Osteocyte (in vitro differentiated cells): ENCODE results near the gene OR4C6. TPM values are rescaled to one million over a fixed set of nuclear protein-coding genes. Genes with fewer than 3 reads are reported as not detected.

ENCODE experiments used
- DNase-seq: peaks from one replicate; pipeline ENCODE4 v3.0.0; 2021; ENCODE audit warnings: mixed read lengths; ENCODE audit not compliant: unreplicated experiment; ENCODE audit errors: extremely low spot score
- H3K27ac Mint-ChIP-seq: one replicate; pipeline ENCODE4 v1.8.0; 2021; ENCODE audit warnings: mild to moderate bottlenecking, mixed read lengths; ENCODE audit not compliant: unreplicated experiment
- H3K27me3 Mint-ChIP-seq: one replicate; pipeline ENCODE4 v1.8.0; 2021; ENCODE audit warnings: mixed read lengths; ENCODE audit not compliant: unreplicated experiment
- H3K36me3 Mint-ChIP-seq: one replicate; pipeline ENCODE4 v1.8.0; 2021; ENCODE audit warnings: mixed read lengths; ENCODE audit not compliant: unreplicated experiment
- H3K4me1 Mint-ChIP-seq: one replicate; pipeline ENCODE4 v1.8.0; 2021; ENCODE audit warnings: mixed read lengths; ENCODE audit not compliant: unreplicated experiment
- H3K4me3 Mint-ChIP-seq: one replicate; pipeline ENCODE4 v1.8.0; 2021; ENCODE audit warnings: mild to moderate bottlenecking, moderate library complexity, mixed read lengths; ENCODE audit not compliant: unreplicated experiment
- H3K9me3 Mint-ChIP-seq: one replicate; pipeline ENCODE4 v1.8.0; 2021; ENCODE audit warnings: mixed read lengths; ENCODE audit not compliant: unreplicated experiment
- total RNA-seq: library from RNA; stranded (reverse); gene quantifications from 2 replicates; pipeline ENCODE4 v1.2.1, GENCODE V29; 2021
- TF ChIP-seq, protein P1 (sequence below): fragments of 200-600 bp; sonication (generic); IDR thresholded peaks from 2 replicates; pipeline ENCODE4 v1.5.0; 2021; ENCODE audit warnings: antibody characterized with exemption, mild to moderate bottlenecking, moderate library complexity

The OR4C6 gene
- total RNA-seq, 1 donor from 2014 or later, result not detected

DNA sequence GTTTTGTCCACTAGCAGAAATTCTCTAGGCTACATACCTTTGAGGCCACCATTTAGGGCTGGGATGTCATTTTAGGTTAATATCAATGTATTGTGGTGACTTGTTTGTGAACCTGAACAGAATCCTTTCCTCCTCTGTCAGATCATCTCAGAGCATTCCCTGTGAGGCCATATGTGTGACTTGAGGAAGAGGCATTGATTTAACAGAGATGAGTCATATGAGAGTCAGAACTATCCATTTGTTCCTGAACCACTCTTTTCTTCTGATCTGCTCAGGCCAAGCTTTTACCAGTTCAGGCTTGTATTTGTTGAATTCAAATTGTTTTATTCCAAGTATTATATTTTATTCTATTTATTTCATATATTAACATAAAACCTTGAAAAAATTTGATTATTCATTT, 6.9 kb upstream of the OR4C6 start:
- Mint-ChIP-seq H3K9me3 (peaks cover 6% of the 10 kb centered on the region), H3K36me3 (no peaks in the 10 kb centered on the region), H3K27me3 (no peaks in the 10 kb centered on the region), H3K4me1 (no peaks in the 10 kb centered on the region), H3K27ac (no peak overlapping the region), H3K4me3 (no peak overlapping the region)
- DNase-seq, result no peak
- TF ChIP-seq, protein P1, sequence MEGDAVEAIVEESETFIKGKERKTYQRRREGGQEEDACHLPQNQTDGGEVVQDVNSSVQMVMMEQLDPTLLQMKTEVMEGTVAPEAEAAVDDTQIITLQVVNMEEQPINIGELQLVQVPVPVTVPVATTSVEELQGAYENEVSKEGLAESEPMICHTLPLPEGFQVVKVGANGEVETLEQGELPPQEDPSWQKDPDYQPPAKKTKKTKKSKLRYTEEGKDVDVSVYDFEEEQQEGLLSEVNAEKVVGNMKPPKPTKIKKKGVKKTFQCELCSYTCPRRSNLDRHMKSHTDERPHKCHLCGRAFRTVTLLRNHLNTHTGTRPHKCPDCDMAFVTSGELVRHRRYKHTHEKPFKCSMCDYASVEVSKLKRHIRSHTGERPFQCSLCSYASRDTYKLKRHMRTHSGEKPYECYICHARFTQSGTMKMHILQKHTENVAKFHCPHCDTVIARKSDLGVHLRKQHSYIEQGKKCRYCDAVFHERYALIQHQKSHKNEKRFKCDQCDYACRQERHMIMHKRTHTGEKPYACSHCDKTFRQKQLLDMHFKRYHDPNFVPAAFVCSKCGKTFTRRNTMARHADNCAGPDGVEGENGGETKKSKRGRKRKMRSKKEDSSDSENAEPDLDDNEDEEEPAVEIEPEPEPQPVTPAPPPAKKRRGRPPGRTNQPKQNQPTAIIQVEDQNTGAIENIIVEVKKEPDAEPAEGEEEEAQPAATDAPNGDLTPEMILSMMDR, result no peak

GRCh38 chr11:55658031-55658573, 3.9 kb upstream of the OR4C6 start:
- Mint-ChIP-seq H3K27me3 (no peaks in the 10 kb centered on the region), H3K4me3 (no peak overlapping the region), H3K4me1 (no peaks in the 10 kb centered on the region), H3K27ac (no peak overlapping the region), H3K9me3 (peaks cover 3% of the 10 kb centered on the region), H3K36me3 (no peaks in the 10 kb centered on the region)
- TF ChIP-seq, protein P1, result no peak
- no peak for DNase-seq

DNA sequence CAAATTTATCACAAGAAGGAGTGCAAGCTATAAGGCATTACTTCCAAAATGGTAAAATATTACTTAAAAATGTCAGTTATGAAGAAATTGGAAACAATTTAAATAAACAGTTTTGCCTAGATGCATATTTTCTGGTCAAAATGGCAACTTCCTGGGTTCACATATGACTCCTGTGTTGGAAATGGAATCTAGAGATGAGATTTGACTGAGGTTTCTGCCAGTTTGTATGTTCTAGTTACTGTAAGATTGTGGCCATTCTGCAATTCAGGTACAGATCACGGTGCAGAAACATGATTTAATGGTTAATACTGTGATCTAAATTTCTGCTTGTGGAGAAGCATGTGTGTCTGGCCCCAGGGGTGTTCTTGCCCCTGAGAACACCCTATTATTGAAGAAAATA, 3.4 kb upstream of the OR4C6 start:
- H3K36me3 Mint-ChIP-seq, result no peaks in the 10 kb centered on the region
- DNase-seq, result no peak
- no peaks in the 10 kb centered on the region for H3K4me1 Mint-ChIP-seq
- TF ChIP-seq, protein P1, result no peak
- H3K27me3 Mint-ChIP-seq, result no peaks in the 10 kb centered on the region
- H3K27ac Mint-ChIP-seq, result no peak overlapping the region
- H3K9me3 Mint-ChIP-seq, result peaks cover 5% of the 10 kb centered on the region
- no peak overlapping the region for H3K4me3 Mint-ChIP-seq

DNA sequence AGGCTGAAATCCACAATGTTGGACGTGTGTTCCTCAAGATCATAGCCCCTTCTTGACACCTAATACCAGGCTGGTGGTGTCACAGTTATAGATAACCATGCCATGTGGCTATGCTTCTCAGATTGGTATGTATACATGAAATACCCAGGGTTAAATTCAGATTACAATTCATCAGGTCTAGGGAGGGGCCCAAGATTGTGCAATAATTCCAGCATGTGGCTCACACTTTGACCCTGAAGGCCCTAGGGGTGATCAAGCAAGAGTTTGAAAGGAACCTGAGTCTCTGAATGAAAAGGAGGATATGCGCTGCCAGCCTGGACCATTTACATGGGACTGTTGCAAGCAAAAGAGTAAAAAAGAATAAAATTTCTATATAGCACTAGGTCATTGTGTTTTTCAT, 7.4 kb downstream of the OR4C6 start:
- no peak for DNase-seq
- Mint-ChIP-seq H3K27ac (no peak overlapping the region), H3K4me1 (no peaks in the 10 kb centered on the region), H3K27me3 (no peaks in the 10 kb centered on the region), H3K4me3 (no peak overlapping the region), H3K9me3 (peaks cover 16% of the 10 kb centered on the region), H3K36me3 (no peaks in the 10 kb centered on the region)
- TF ChIP-seq, protein P1, result no peak

DNA sequence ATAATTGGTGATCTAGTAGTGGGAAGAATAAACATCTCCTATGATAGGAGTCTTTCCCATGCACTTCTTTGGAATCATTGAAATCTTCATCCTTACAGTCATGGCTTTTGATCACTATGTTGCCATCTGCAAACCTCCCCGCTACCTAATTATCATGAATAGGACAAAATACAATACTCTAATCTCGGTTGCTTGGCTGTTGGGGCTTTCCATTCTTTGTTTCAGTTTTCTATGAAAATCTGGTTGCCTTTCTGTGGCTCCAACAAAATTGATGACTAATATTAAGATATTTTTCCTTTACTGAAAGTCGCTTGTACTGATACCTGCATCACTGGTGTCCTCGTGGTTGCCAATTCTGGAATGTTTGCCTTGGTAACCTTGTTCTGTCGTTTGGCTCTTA, 11.9 kb downstream of the OR4C6 start:
- Mint-ChIP-seq H3K27ac (no peak overlapping the region), H3K4me1 (no peaks in the 10 kb centered on the region), H3K27me3 (no peaks in the 10 kb centered on the region), H3K36me3 (no peaks in the 10 kb centered on the region), H3K9me3 (peaks cover 11% of the 10 kb centered on the region), H3K4me3 (no peak overlapping the region)
- no peak for DNase-seq
- TF ChIP-seq, protein P1, result no peak
